ENCODE data around the gene PSMC1. TPM values are rescaled to one million over a fixed set of nuclear protein-coding genes. Genes with fewer than 3 reads are reported as not detected.
A peak's percentile ranks its signal among the peaks of the same experiment; 100 is the strongest.

Gene PSMC1
- total and polyA plus RNA-seq, 2 of the 4 experiments (the other 2 are of a cell fraction) = 181 to 194 TPM

GRCh38 chr14:90235179-90235976 is 21.0 kb upstream of the PSMC1 start:
- no peak overlapping the region for H2BK120ac ChIP-seq (ENCODE audit: low read depth, low read length)
- peaks cover 20% of the 10 kb centered on the region for H3K9me3 ChIP-seq (ENCODE audit: control insufficient read depth, insufficient read depth, low read length)
- DNase-seq (peak; percentile 35), ATAC-seq (ENCODE audit: low read depth) (peak; percentile 98)
- H3K4me3 ChIP-seq (ENCODE audit: insufficient read depth, low read depth, low read length) = no peak overlapping the region
- no peak overlapping the region for H3K23ac ChIP-seq (ENCODE audit: low read depth, low read length)
- intact Hi-C loops (cut with micrococcal nuclease) (loop anchor here (1.0 kb wide), 3 partner anchors 262 to 1208 kb away; no protein-coding TSS in a partner anchor), in situ Hi-C loops (cut with MboI; ENCODE audit: low sequenced_read_pairs) (no loop called here), dilution Hi-C loops (cut with HindIII; ENCODE audit: low sequenced_read_pairs, unreplicated experiment) (no loop called here)
- H4K91ac ChIP-seq (ENCODE audit: insufficient read depth, low read depth, low read length) = no peak overlapping the region
- H4K8ac ChIP-seq (ENCODE audit: low read depth in 2 of 2, low read length in 2 of 2) = no peak overlapping the region
- no peaks in the 10 kb centered on the region for H3K36me3 ChIP-seq (ENCODE audit: control insufficient read depth, insufficient read depth, low read length)
- H2BK5ac ChIP-seq (ENCODE audit: low read depth, low read length, poor library complexity, severe bottlenecking) = no peak overlapping the region
- no peaks in the 10 kb centered on the region for H3K9me1 ChIP-seq (ENCODE audit: insufficient read depth, low read length)
- no peak overlapping the region for H2BK20ac ChIP-seq (ENCODE audit: low read depth, low read length)
- no peaks in the 10 kb centered on the region; the same call in none of the 2 replicates for H3K27me3 ChIP-seq (ENCODE audit: control insufficient read depth, insufficient read depth, low read length)
- H3K4ac ChIP-seq (ENCODE audit: low read depth, low read length) = no peak overlapping the region
- no peak overlapping the region for H3K18ac ChIP-seq (ENCODE audit: low read depth, low read length)
- no peak overlapping the region for H4K5ac ChIP-seq (ENCODE audit: low read depth, low read length)
- ChIA-PET CTCF (interaction anchor here (0.6 to 1.9 kb wide), 4 partner anchors 9 to 262 kb away, joined by 3 to 14 read pairs (median 3); no protein-coding TSS in a partner anchor), POLR2A (ENCODE audit: unreplicated experiment) (no interaction called here)
- H3K27ac ChIP-seq (ENCODE audit: insufficient read depth, low read length) = no peak overlapping the region
- no peak overlapping the region for H3K14ac ChIP-seq (replicated peaks; ENCODE audit: low read depth, low read length)
- peak; percentile 84 for TF ChIP-seq RAD21 (IDR thresholded peaks at IDR 0.05; ENCODE audit: low read length)
- peak; percentile 80 for TF ChIP-seq SMC3 (IDR thresholded peaks at IDR 0.05; ENCODE audit: low read depth, low read length)
- peak; percentile 87 for TF ChIP-seq CTCF (conservative IDR thresholded peaks at IDR 0.05; ENCODE audit: low read depth, low read length)
- peak; percentile 19; the same call in 1 of the 2 replicates for TF ChIP-seq USF2 (IDR thresholded peaks at IDR 0.05; ENCODE audit: low read depth, low read length)
- TF ChIP-seq MAZ (IDR thresholded peaks at IDR 0.05; ENCODE audit: borderline replicate concordance, low read depth, low read length) = no peak
- H3K79me1 ChIP-seq (ENCODE audit: low read depth in 1 of 2, low read length in 2 of 2) = no peaks in the 10 kb centered on the region
- no CpG with 5 or more reads among the region's 25 CpGs for WGBS, 2 experiments (ENCODE audit: extremely low coverage in 2 of 2, insufficient read length in 1 of 2)
- no peak overlapping the region for H3K4me2 ChIP-seq (ENCODE audit: low read depth, low read length)
- no peaks in the 10 kb centered on the region for H3K4me1 ChIP-seq (ENCODE audit: control insufficient read depth, insufficient read depth, low read length)
- H2AFZ ChIP-seq (replicated peaks; ENCODE audit: low read length, poor library complexity) = peak overlapping the region; percentile 67
- H3K9ac ChIP-seq (ENCODE audit: low read depth, low read length) = no peak overlapping the region
- no peak overlapping the region for H2BK15ac ChIP-seq (ENCODE audit: low read depth, low read length)
- no peak overlapping the region for H2AK5ac ChIP-seq (ENCODE audit: low read depth, low read length)
- no peaks in the 10 kb centered on the region for H4K20me1 ChIP-seq (ENCODE audit: insufficient read depth, low read length)
- no TSS peak for BruUV-seq (replicated peaks)
- no peak overlapping the region for H2AK9ac ChIP-seq (replicated peaks; ENCODE audit: low read depth, low read length, poor library complexity)
- H3K56ac ChIP-seq (ENCODE audit: extremely low read depth, insufficient read depth, low read length) = no peak overlapping the region

All from IMR-90 (cell line).